Naive thymus-derived CD4-positive, alpha-beta T cell (primary cell): Measurements from ENCODE around the gene ZSCAN1. TPM values are rescaled to one million over a fixed set of nuclear protein-coding genes. Genes with fewer than 3 reads are reported as not detected.

Experiments
- ATAC-seq: fragments of 150-1000 bp; cut with Tn5 transposase; 2 replicates; pipeline ENCODE4 v1.10.0; 2021; ENCODE audit warnings: mild to moderate bottlenecking, moderate library complexity
- CTCF ChIA-PET: fragments of 350-600 bp; sonication (Branson Sonifier 250); formaldehyde crosslinking; loops from one replicate; lab custom pipeline; 2021; ENCODE audit warnings: antibody characterized with exemption; lab: Charles Lee
- POLR2A ChIA-PET: fragments of 350-600 bp; sonication (Branson Sonifier 250); formaldehyde crosslinking; loops from one replicate; lab custom pipeline; 2021; ENCODE audit warnings: antibody characterized with exemption, inconsistent platforms; lab: Charles Lee
- DNase-seq, 9 donors: peaks; one replicate each; pipeline versions ENCODE4 v3.0.0 to v3.0.0-alpha.2; 2020 to 2022; ENCODE audit warnings: mixed read lengths in 1 of 9
- H3K27ac ChIP-seq: one replicate; pipeline ENCODE4 v1.7.0; 2013; ENCODE audit warnings: mild to moderate bottlenecking, low read depth, low read length, moderate library complexity
- H3K27me3 ChIP-seq, 2 donors: one replicate each; pipeline ENCODE4 v1.7.0; 2013; ENCODE audit warnings: low read length in 2 of 2, mild to moderate bottlenecking in 2 of 2, moderate library complexity in 2 of 2; ENCODE audit not compliant: control insufficient read depth in 2 of 2, insufficient read depth in 2 of 2
- H3K36me3 ChIP-seq, 3 experiments: 1 replicate in 2 of 3; 2 replicates in 1 of 3; pipeline ENCODE4 v1.7.0; 2013; ENCODE audit warnings: low read length in 3 of 3, mild to moderate bottlenecking in 3 of 3, moderate library complexity in 1 of 3; ENCODE audit not compliant: insufficient read depth in 3 of 3, control insufficient read depth in 2 of 3
- H3K4me1 ChIP-seq, 2 donors: one replicate each; pipeline ENCODE4 v1.7.0; 2013; ENCODE audit warnings: low read length in 2 of 2, mild to moderate bottlenecking in 2 of 2, moderate library complexity in 1 of 2; ENCODE audit not compliant: control insufficient read depth in 2 of 2, insufficient read depth in 2 of 2
- H3K4me3 ChIP-seq: 2 replicates; pipeline ENCODE4 v1.7.0; 2013; ENCODE audit warnings: mild to moderate bottlenecking, low read length
- H3K9me3 ChIP-seq, 3 experiments: 1 replicate in 2 of 3; 2 replicates in 1 of 3; pipeline ENCODE4 v1.7.0; 2013; ENCODE audit warnings: low read length in 3 of 3; ENCODE audit not compliant: control insufficient read depth in 2 of 3
- H3K27ac Mint-ChIP-seq, 9 donors: one replicate each; pipeline ENCODE4 v1.8.0; 2020 to 2022; ENCODE audit warnings: mixed read lengths in 9 of 9, mild to moderate bottlenecking in 8 of 9, moderate library complexity in 5 of 9, inconsistent platforms in 2 of 9
- H3K27me3 Mint-ChIP-seq, 5 donors: one replicate each; pipeline ENCODE4 v1.8.0; 2021 to 2022; ENCODE audit warnings: mixed read lengths in 5 of 5, mild to moderate bottlenecking in 1 of 5
- H3K36me3 Mint-ChIP-seq, 5 donors: one replicate each; pipeline ENCODE4 v1.8.0; 2020 to 2022; ENCODE audit warnings: mixed read lengths in 5 of 5, mild to moderate bottlenecking in 3 of 5, inconsistent platforms in 1 of 5
- H3K4me1 Mint-ChIP-seq, 7 donors: one replicate each; pipeline ENCODE4 v1.8.0; 2020 to 2022; ENCODE audit warnings: mixed read lengths in 7 of 7, mild to moderate bottlenecking in 3 of 7, inconsistent platforms in 1 of 7
- H3K4me3 Mint-ChIP-seq, 10 donors: one replicate each; pipeline ENCODE4 v1.8.0; 2020 to 2022; ENCODE audit warnings: mild to moderate bottlenecking in 10 of 10, mixed read lengths in 10 of 10, moderate library complexity in 6 of 10, inconsistent platforms in 2 of 10
- H3K9me3 Mint-ChIP-seq, 11 donors: one replicate each; pipeline ENCODE4 v1.8.0; 2020 to 2022; ENCODE audit warnings: mixed read lengths in 11 of 11, mild to moderate bottlenecking in 4 of 11, inconsistent platforms in 1 of 11, moderate library complexity in 1 of 11
- intact Hi-C, 2 donors: fragments of 100-400 bp; cut with micrococcal nuclease; formaldehyde crosslinking; loops; one replicate each; pipeline ENCODE4 v1.15.1; 2023
- polyA plus RNA-seq, 2 donors: library from polyadenylated mRNA; unstranded; fragments of 300-500 nt; fragmentation: Illumina TruSeq; gene quantifications; one replicate each; pipeline ENCODE4 v1.2.3, GENCODE V29; 2021
- total RNA-seq, 6 experiments: library from RNA in 5 of 6; stranded (reverse) in 5 of 6; gene quantifications; 1 replicate in 5 of 6; 2 replicates in 1 of 6; pipeline ENCODE4 v1.2.3 and lab custom pipeline; 2021 to 2026

ZSCAN1 gene
- total and polyA plus RNA-seq, 7 experiments from 2014 or later = not detected

- peak overlapping the region in 2 of 10 donors; percentile 16 to 19 for H3K4me3 Mint-ChIP-seq
- H3K9me3 Mint-ChIP-seq = peaks cover 13 to 84% (median 51%) of the 10 kb centered on the region in 11 donors
- Histone ChIP-seq H3K27me3 (peaks cover 0 to 4% of the 10 kb centered on the region in 2 donors), H3K4me1 (no peaks in the 10 kb centered on the region), H3K9me3 (peaks cover 0 to 62% (median 0%) of the 10 kb centered on the region in 3 experiments), H3K4me3 (no peak overlapping the region), H3K36me3 (no peaks in the 10 kb centered on the region), H3K27ac (no peak overlapping the region)
- ATAC-seq = no peak
- peaks cover 3 to 51% (median 33%) of the 10 kb centered on the region in 5 donors for H3K27me3 Mint-ChIP-seq
- intact Hi-C loops = no loop called here
- DNase-seq = no peak
- CTCF ChIA-PET = no interaction called here
- POLR2A ChIA-PET = no interaction called here
- no peak overlapping the region for H3K27ac Mint-ChIP-seq
- H3K36me3 Mint-ChIP-seq = peaks cover 4 to 21% (median 16%) of the 10 kb centered on the region in 5 donors
- peaks cover 0 to 4% (median 2%) of the 10 kb centered on the region in 7 donors for H3K4me1 Mint-ChIP-seq
Measured at GRCh38 chr19:58035863-58036262, 2.0 kb downstream of the ZSCAN1 start.

- intact Hi-C loops = no loop called here
- Histone ChIP-seq H3K27ac (no peak overlapping the region), H3K4me1 (no peaks in the 10 kb centered on the region), H3K27me3 (peaks cover 0 to 4% of the 10 kb centered on the region in 2 donors), H3K4me3 (no peak overlapping the region), H3K36me3 (no peaks in the 10 kb centered on the region), H3K9me3 (peaks cover 0 to 66% (median 0%) of the 10 kb centered on the region in 3 experiments)
- ATAC-seq = no peak
- Mint-ChIP-seq H3K27me3 (peaks cover 3 to 45% (median 33%) of the 10 kb centered on the region in 5 donors), H3K4me1 (peaks cover 0 to 4% (median 2%) of the 10 kb centered on the region in 7 donors), H3K27ac (no peak overlapping the region), H3K4me3 (peak overlapping the region in 1 of 10 donors; percentile 51), H3K36me3 (peaks cover 4 to 22% (median 16%) of the 10 kb centered on the region in 5 donors), H3K9me3 (peaks cover 13 to 83% (median 50%) of the 10 kb centered on the region in 11 donors)
- CTCF ChIA-PET = interaction anchor here (0.7 kb wide), 1 partner anchor 998 kb away, joined by 3 read pairs; no protein-coding TSS in a partner anchor
- POLR2A ChIA-PET = no interaction called here
- no peak for DNase-seq
Measured at GRCh38 chr19:58037927-58038687, 4.3 kb downstream of the ZSCAN1 start.

GRCh38 chr19:58038688-58039204 is 4.9 kb downstream of the ZSCAN1 start:
- Histone ChIP-seq H3K4me1 (no peaks in the 10 kb centered on the region), H3K4me3 (no peak overlapping the region), H3K27me3 (peaks cover 0 to 4% of the 10 kb centered on the region in 2 donors), H3K9me3 (peaks cover 0 to 71% (median 0%) of the 10 kb centered on the region in 3 experiments), H3K36me3 (no peaks in the 10 kb centered on the region), H3K27ac (no peak overlapping the region)
- Mint-ChIP-seq H3K4me1 (peaks cover 0 to 4% (median 2%) of the 10 kb centered on the region in 7 donors), H3K9me3 (peaks cover 13 to 84% (median 53%) of the 10 kb centered on the region in 11 donors), H3K4me3 (no peak overlapping the region), H3K36me3 (peaks cover 4 to 22% (median 16%) of the 10 kb centered on the region in 5 donors), H3K27ac (no peak overlapping the region), H3K27me3 (peaks cover 3 to 42% (median 33%) of the 10 kb centered on the region in 5 donors)
- POLR2A ChIA-PET = no interaction called here
- ATAC-seq (no peak), DNase-seq (no peak)
- intact Hi-C loops = no loop called here
- CTCF ChIA-PET = interaction anchor here (0.7 kb wide), 1 partner anchor 998 kb away, joined by 3 read pairs; no protein-coding TSS in a partner anchor

- Mint-ChIP-seq H3K4me3 (no peak overlapping the region), H3K36me3 (peaks cover 4 to 15% (median 7%) of the 10 kb centered on the region in 5 donors), H3K27ac (no peak overlapping the region), H3K4me1 (peaks cover 0 to 2% (median 0%) of the 10 kb centered on the region in 7 donors), H3K27me3 (peaks cover 0 to 28% (median 19%) of the 10 kb centered on the region in 5 donors), H3K9me3 (peaks cover 6 to 88% (median 52%) of the 10 kb centered on the region in 11 donors)
- Histone ChIP-seq H3K4me1 (no peaks in the 10 kb centered on the region), H3K27ac (no peak overlapping the region), H3K36me3 (no peaks in the 10 kb centered on the region), H3K9me3 (peaks cover 0 to 72% (median 0%) of the 10 kb centered on the region in 3 experiments), H3K4me3 (no peak overlapping the region), H3K27me3 (no peaks in the 10 kb centered on the region)
- ATAC-seq = no peak
- intact Hi-C loops = no loop called here
- DNase-seq = no peak
- POLR2A ChIA-PET = no interaction called here
- CTCF ChIA-PET = no interaction called here
Measured at GRCh38 chr19:58040751-58041525, 7.1 kb downstream of the ZSCAN1 start.

DNA sequence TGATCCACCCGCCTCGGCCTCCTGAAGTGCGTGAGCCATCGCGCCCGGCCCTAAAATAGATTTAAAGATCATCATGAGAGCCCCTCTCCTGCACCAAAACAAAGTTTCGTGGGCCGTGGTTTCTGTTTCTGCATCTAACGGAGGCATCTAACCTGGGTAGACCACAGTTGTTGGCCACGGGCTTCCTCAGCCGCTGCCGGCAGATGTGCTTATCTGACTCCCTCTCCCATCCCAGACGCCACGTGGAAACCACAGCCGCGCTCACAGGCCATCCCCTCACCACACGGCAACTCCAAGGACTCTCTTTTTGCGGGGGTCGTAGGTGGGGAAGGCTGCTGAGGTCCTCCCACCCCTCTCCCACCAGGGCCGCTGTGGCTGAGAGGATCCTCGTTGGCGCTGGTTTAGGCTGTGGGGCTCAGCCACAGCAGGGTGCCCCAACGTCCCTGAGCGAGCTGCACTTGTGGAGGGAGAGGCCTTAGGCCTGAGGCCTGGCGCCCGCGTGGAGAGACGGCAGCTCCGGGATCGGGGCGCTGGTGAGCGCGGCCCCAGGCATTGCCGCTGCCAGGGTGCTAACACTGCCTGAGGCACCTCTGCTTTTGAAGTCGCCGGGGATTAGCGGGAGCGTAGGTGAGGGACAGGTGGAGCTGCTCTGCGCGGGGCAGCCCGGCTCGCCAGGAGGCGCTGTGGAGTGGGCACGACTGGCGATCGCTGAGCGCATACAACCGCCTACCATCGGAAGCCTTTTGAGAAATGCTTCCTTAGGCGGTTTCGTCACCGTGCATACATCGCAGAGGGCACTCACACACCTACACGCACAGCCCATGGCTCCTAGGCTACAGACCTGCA is 8.9 kb downstream of the ZSCAN1 start:
- H3K27ac ChIP-seq = no peak overlapping the region
- Mint-ChIP-seq H3K4me3 (no peak overlapping the region), H3K9me3 (peaks cover 6 to 88% (median 55%) of the 10 kb centered on the region in 11 donors), H3K27ac (no peak overlapping the region), H3K36me3 (peaks cover 5 to 22% (median 12%) of the 10 kb centered on the region in 5 donors), H3K4me1 (peaks cover 0 to 1% (median 0%) of the 10 kb centered on the region in 7 donors), H3K27me3 (peaks cover 0 to 14% (median 7%) of the 10 kb centered on the region in 5 donors)
- H3K4me1 ChIP-seq = no peaks in the 10 kb centered on the region
- CTCF ChIA-PET = no interaction called here
- no peaks in the 10 kb centered on the region for H3K36me3 ChIP-seq
- no peak overlapping the region for H3K4me3 ChIP-seq
- ATAC-seq = no peak
- POLR2A ChIA-PET = no interaction called here
- no peaks in the 10 kb centered on the region for H3K27me3 ChIP-seq
- H3K9me3 ChIP-seq = peaks cover 0 to 80% (median 0%) of the 10 kb centered on the region in 3 experiments
- DNase-seq = no peak
- intact Hi-C loops = no loop called here

DNA sequence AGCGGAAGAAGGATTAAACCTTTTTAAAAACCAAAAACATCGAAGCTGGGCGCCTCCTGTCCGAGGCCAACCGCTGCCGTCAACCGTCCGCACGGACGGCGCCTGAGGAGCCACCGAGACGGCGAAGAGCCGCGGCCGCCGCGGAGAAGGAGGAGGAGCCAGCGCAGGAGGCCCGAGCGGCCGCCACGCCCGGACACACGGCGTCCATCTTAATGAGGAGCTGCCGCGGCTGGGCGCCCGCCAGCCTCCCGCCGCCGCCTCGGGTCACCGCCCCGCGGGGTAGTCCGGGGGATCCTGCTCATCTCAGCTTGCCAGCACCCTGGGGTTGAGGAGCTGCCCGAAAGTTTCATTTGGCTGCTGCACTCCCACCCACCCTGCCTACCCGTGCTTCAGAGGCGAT is 10.6 kb downstream of the ZSCAN1 start:
- H3K9me3 ChIP-seq = peaks cover 0 to 78% (median 0%) of the 10 kb centered on the region in 3 experiments
- H3K9me3 Mint-ChIP-seq = peaks cover 10 to 92% (median 59%) of the 10 kb centered on the region in 11 donors

More for the DNA sequence above, 10.6 kb downstream of the ZSCAN1 start:
- Mint-ChIP-seq H3K36me3 (peaks cover 5 to 19% (median 17%) of the 10 kb centered on the region in 5 donors), H3K4me1 (peaks cover 0 to 1% (median 0%) of the 10 kb centered on the region in 7 donors), H3K4me3 (no peak overlapping the region), H3K27me3 (peaks cover 0 to 6% (median under 1%) of the 10 kb centered on the region in 5 donors), H3K27ac (no peak overlapping the region)
- DNase-seq = no peak
- CTCF ChIA-PET = no interaction called here
- ATAC-seq = no peak
- no peaks in the 10 kb centered on the region for H3K36me3 ChIP-seq
- POLR2A ChIA-PET = no interaction called here
- H3K4me1 ChIP-seq = no peaks in the 10 kb centered on the region
- no peak overlapping the region for H3K4me3 ChIP-seq
- H3K27ac ChIP-seq = no peak overlapping the region
- intact Hi-C loops = no loop called here
- H3K27me3 ChIP-seq = no peaks in the 10 kb centered on the region
